NCI-H2171 (cell line): ENCODE results near the gene GNAI1.

Experiments used
- DNase-seq: peaks from one replicate; lab custom pipeline; 2025; lab: John Stamatoyannopoulos, UW

The GNAI1 gene

GRCh38 chr7:80159802-80160201, 25.2 kb downstream of the GNAI1 start:
- DNase-seq = no peak

GRCh38 chr7:80161466-80161865, 26.8 kb downstream of the GNAI1 start:
- no peak for DNase-seq

GRCh38 chr7:80165177-80165576, 30.5 kb downstream of the GNAI1 start:
- DNase-seq = no peak

GRCh38 chr7:80170445-80170844, 35.8 kb downstream of the GNAI1 start:
- DNase-seq = no peak

GRCh38 chr7:80172387-80172786, 37.8 kb downstream of the GNAI1 start:
- DNase-seq = no peak

- DNase-seq = no peak
Observed at GRCh38 chr7:80175744-80176143, 41.1 kb downstream of the GNAI1 start.

GRCh38 chr7:80181411-80181810, 46.8 kb downstream of the GNAI1 start:
- DNase-seq = no peak

- DNase-seq = no peak
Observed at GRCh38 chr7:80182630-80183276, 48.1 kb downstream of the GNAI1 start.

- DNase-seq = no peak
Observed at GRCh38 chr7:80183351-80183750, 48.7 kb downstream of the GNAI1 start.

GRCh38 chr7:80183900-80184685, 49.5 kb downstream of the GNAI1 start:
- no peak for DNase-seq

- no peak for DNase-seq
Observed at GRCh38 chr7:80184693-80185092, 50.1 kb downstream of the GNAI1 start.

GRCh38 chr7:80185571-80185970, 50.9 kb downstream of the GNAI1 start:
- DNase-seq = no peak

GRCh38 chr7:80186721-80187120, 52.1 kb downstream of the GNAI1 start:
- no peak for DNase-seq

GRCh38 chr7:80187279-80187678, 52.6 kb downstream of the GNAI1 start:
- DNase-seq = no peak

GRCh38 chr7:80187727-80188126, 53.1 kb downstream of the GNAI1 start:
- DNase-seq = no peak

GRCh38 chr7:80189638-80190037, 55.0 kb downstream of the GNAI1 start:
- no peak for DNase-seq

GRCh38 chr7:80197627-80198026, 63.0 kb downstream of the GNAI1 start:
- DNase-seq = no peak

GRCh38 chr7:80199051-80199450, 64.4 kb downstream of the GNAI1 start:
- DNase-seq = no peak

- no peak for DNase-seq
Observed at GRCh38 chr7:80204454-80204853, 69.8 kb downstream of the GNAI1 start.

GRCh38 chr7:80204919-80205318, 70.3 kb downstream of the GNAI1 start:
- DNase-seq = no peak

GRCh38 chr7:80206763-80207162, 72.1 kb downstream of the GNAI1 start:
- no peak for DNase-seq

GRCh38 chr7:80207501-80207900, 72.9 kb downstream of the GNAI1 start:
- no peak for DNase-seq

- DNase-seq = no peak
Observed at GRCh38 chr7:80208700-80209099, 74.1 kb downstream of the GNAI1 start.

- no peak for DNase-seq
Observed at GRCh38 chr7:80210400-80210799, 75.8 kb downstream of the GNAI1 start.
